HepG2 (cell line): ENCODE results near the gene FAHD2A. TPM values are rescaled to one million over a fixed set of nuclear protein-coding genes. Genes with fewer than 3 reads are reported as not detected.

Source experiments
- BRD4 ChIP-seq: sonication (generic); formaldehyde crosslinking; IDR thresholded peaks from 2 replicates; pipeline ENCODE4 v1.4.0; 2020; ENCODE audit warnings: missing genetic modification reagents
- DZIP1 ChIP-seq: sonication (generic); formaldehyde crosslinking; IDR thresholded peaks from 2 replicates; pipeline ENCODE4 v1.5.0; 2020; ENCODE audit warnings: mild to moderate bottlenecking, missing genetic modification reagents
- ELF4 ChIP-seq: sonication (generic); formaldehyde crosslinking; IDR thresholded peaks from 2 replicates; pipeline ENCODE4 v1.5.0; 2020; ENCODE audit warnings: missing genetic modification reagents, mild to moderate bottlenecking, moderate library complexity, borderline replicate concordance
- FOXC1 ChIP-seq: sonication (generic); formaldehyde crosslinking; IDR thresholded peaks from 2 replicates; pipeline ENCODE4 v1.8.0; 2022; ENCODE audit warnings: mild to moderate bottlenecking, missing genetic modification reagents, borderline replicate concordance
- FOXK1 ChIP-seq: sonication (generic); formaldehyde crosslinking; IDR thresholded peaks from 2 replicates; pipeline ENCODE4 v1.4.0; 2020; ENCODE audit warnings: low read depth, missing genetic modification reagents, borderline replicate concordance
- HINFP ChIP-seq: sonication (generic); formaldehyde crosslinking; IDR thresholded peaks from 2 replicates; pipeline ENCODE4 v1.4.0; 2020; ENCODE audit warnings: low read depth, mild to moderate bottlenecking, missing genetic modification reagents
- IRF2 ChIP-seq: IDR thresholded peaks from 2 replicates; pipeline ENCODE4 v1.6.1; 2018; ENCODE audit warnings: missing genetic modification reagents, missing compliant biosample characterization
- MAFK ChIP-seq, 2 experiments: IDR thresholded peaks in 1 of 2; conservative IDR thresholded peaks in 1 of 2; 2 replicates each; pipeline ENCODE4 v1.6.1; 2011; ENCODE audit warnings: improper control_type of control experiment in 2 of 2, low read length in 2 of 2
- MAX ChIP-seq: IDR thresholded peaks from 2 replicates; pipeline ENCODE4 v1.6.1; 2012; ENCODE audit warnings: inconsistent platforms
- MAZ ChIP-seq, 2 experiments: sonication (generic) in 1 of 2; formaldehyde crosslinking in 1 of 2; IDR thresholded peaks; 2 replicates each; pipeline versions ENCODE4 v1.5.0 to v1.6.1; 2012 to 2020; ENCODE audit warnings: low read depth in 2 of 2, mild to moderate bottlenecking in 2 of 2, borderline replicate concordance in 1 of 2, improper control_type of control experiment in 1 of 2, low read length in 1 of 2, missing genetic modification reagents in 1 of 2, moderate library complexity in 1 of 2
- RNF2 ChIP-seq: fragments of 450-650 bp; conservative IDR thresholded peaks from 2 replicates; pipeline ENCODE4 v1.6.1; 2016; ENCODE audit warnings: low read depth
- STAT5B ChIP-seq: sonication (generic); formaldehyde crosslinking; IDR thresholded peaks from 2 replicates; pipeline ENCODE4 v1.4.0; 2020; ENCODE audit warnings: missing genetic modification reagents
- TARDBP ChIP-seq: sonication (generic); formaldehyde crosslinking; IDR thresholded peaks from 2 replicates; pipeline ENCODE4 v1.8.0; 2022; ENCODE audit warnings: mild to moderate bottlenecking, missing genetic modification reagents
- TBL1XR1 ChIP-seq: fragments of 150-350 bp; IDR thresholded peaks from 2 replicates; pipeline ENCODE4 v1.6.1; 2014; ENCODE audit warnings: borderline replicate concordance, low read length; ENCODE audit not compliant: partially characterized antibody
- TBP ChIP-seq: sonication (generic); formaldehyde crosslinking; IDR thresholded peaks from 2 replicates; pipeline ENCODE4 v1.5.0; 2020; ENCODE audit warnings: missing genetic modification reagents
- ZNF567 ChIP-seq: sonication (generic); formaldehyde crosslinking; IDR thresholded peaks from 2 replicates; pipeline ENCODE4 v1.8.1; 2023; ENCODE audit warnings: mild to moderate bottlenecking, missing genetic modification reagents, borderline replicate concordance
- ZNF574 ChIP-seq: sonication (generic); formaldehyde crosslinking; IDR thresholded peaks from 2 replicates; pipeline ENCODE4 v1.4.0; 2020; ENCODE audit warnings: missing genetic modification reagents
- ZSCAN30 ChIP-seq: sonication (generic); formaldehyde crosslinking; IDR thresholded peaks from 2 replicates; pipeline ENCODE4 v1.5.0; 2020; ENCODE audit warnings: mild to moderate bottlenecking, missing genetic modification reagents
- polyA plus RNA-seq, 8 experiments: library from polyadenylated mRNA; depleted of rRNA in 3 of 8; stranded (reverse) in 7 of 8; unstranded in 1 of 8; fragments of >200 nt; fragmentation: Illumina TruSeq in 4 of 8; extraction: Trizol in 4 of 8; gene quantifications; 2 replicates each; pipeline versions ENCODE4 v1.2.1 to v1.2.3, GENCODE V29; 2011 to 2016; ENCODE audit warnings: low read depth in 4 of 8, missing spikeins in 1 of 8, mixed read lengths in 1 of 8; ENCODE audit not compliant: insufficient read depth in 1 of 8
- total RNA-seq, 5 experiments: library from RNA; depleted of rRNA; stranded (reverse); fragments of >200 nt; fragmentation: Illumina TruSeq; extraction: Trizol; gene quantifications; 2 replicates each; pipeline ENCODE4 v1.2.3, GENCODE V29; 2016; ENCODE audit warnings: low read depth in 1 of 5
- TF ChIP-seq, protein P1 (sequence below): sonication (generic); formaldehyde crosslinking; IDR thresholded peaks from 2 replicates; pipeline ENCODE4 v1.5.0; 2020; ENCODE audit warnings: missing genetic modification reagents, mild to moderate bottlenecking, borderline replicate concordance
- TF ChIP-seq, protein P2 (sequence below): sonication (generic); formaldehyde crosslinking; IDR thresholded peaks from 2 replicates; pipeline ENCODE4 v1.8.0; 2022; ENCODE audit warnings: missing genetic modification reagents, mild to moderate bottlenecking, inconsistent platforms, borderline replicate concordance

Gene FAHD2A
- total and polyA plus RNA-seq, 2 of the 13 experiments (the other 11 are each of a cell fraction or from before 2014, with no cell fraction given) = 34.0 to 44.2 TPM

DNA sequence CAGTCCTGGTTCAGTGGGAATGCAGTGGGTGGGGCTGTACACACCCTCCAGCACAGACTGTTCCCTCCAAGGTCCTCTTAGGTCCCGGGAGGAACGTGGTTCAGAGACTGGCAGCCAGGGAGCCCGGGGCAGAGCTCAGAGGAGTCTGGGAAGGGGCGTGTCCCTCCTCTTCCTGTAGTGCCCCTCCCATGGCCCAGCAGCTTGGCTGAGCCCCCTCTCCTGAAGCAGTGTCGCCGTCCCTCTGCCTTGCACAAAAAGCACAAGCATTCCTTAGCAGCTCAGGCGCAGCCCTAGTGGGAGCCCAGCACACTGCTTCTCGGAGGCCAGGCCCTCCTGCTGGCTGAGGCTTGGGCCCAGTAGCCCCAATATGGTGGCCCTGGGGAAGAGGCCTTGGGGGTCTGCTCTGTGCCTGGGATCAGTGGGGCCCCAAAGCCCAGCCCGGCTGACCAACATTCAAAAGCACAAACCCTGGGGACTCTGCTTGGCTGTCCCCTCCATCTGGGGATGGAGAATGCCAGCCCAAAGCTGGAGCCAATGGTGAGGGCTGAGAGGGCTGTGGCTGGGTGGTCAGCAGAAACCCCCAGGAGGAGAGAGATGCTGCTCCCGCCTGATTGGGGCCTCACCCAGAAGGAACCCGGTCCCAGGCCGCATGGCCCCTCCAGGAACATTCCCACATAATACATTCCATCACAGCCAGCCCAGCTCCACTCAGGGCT is 17.5 kb upstream of the FAHD2A start (continued):
- TF ChIP-seq DZIP1 (peak; percentile 41; the same call in 1 of the 2 replicates), RNF2 (no peak), ZNF567 (CRISPR knock-in tag) (no peak), ZSCAN30 (CRISPR knock-in tag) (no peak), ZNF574 (CRISPR knock-in tag) (no peak), TBP (CRISPR knock-in tag) (no peak), FOXK1 (CRISPR knock-in tag) (no peak), MAFK (conservative IDR thresholded peaks at IDR 0.05 in 1 of 2, IDR thresholded peaks at IDR 0.05 in 1 of 2; ENCODE audit: low read length in 2 of 2) (no peak), TBL1XR1 (no peak), MAZ (IDR thresholded peaks at IDR 0.05; ENCODE audit: borderline replicate concordance, low read depth, low read length) (no peak), MAZ (CRISPR knock-in tag; IDR thresholded peaks at IDR 0.05; ENCODE audit: low read depth) (no peak), STAT5B (CRISPR knock-in tag) (no peak), TARDBP (CRISPR knock-in tag) (no peak), MAX (no peak), HINFP (CRISPR knock-in tag) (peak; percentile 64; the same call in 1 of the 2 replicates), IRF2 (no peak), FOXC1 (peak; percentile 58; the same call in 1 of the 2 replicates), BRD4 (no peak), ELF4 (no peak)
- TF ChIP-seq, protein P1, sequence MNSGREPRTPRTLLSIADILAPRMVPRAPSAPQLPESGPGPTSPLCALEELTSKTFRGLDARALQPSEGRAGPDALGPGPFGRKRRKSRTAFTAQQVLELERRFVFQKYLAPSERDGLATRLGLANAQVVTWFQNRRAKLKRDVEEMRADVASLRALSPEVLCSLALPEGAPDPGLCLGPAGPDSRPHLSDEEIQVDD (CRISPR knock-in tag) = no peak
- TF ChIP-seq, protein P2, sequence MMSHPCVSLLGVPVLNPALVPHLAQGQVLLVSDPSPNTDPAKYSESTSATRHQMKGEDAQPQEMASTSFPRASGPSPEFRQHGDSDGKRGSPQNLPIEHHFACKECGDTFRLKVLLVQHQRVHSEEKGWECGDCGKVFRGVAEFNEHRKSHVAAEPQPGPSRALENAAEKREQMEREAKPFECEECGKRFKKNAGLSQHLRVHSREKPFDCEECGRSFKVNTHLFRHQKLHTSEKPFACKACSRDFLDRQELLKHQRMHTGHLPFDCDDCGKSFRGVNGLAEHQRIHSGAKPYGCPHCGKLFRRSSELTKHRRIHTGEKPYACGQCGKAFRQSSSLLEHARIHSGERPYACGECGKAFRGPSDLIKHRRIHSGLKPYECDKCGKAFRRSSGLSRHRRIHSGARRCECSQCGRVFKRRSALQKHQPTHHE = no peak
